GM19397 (cell line): ENCODE results near the gene ANO9.

Experiments used
- ATAC-seq: cut with Tn5 transposase; IDR thresholded peaks from one replicate; pipeline ENCODE4 v1.9.1; 2021; ENCODE audit warnings: mild to moderate bottlenecking, moderate library complexity; ENCODE audit not compliant: unreplicated experiment

Gene ANO9

DNA sequence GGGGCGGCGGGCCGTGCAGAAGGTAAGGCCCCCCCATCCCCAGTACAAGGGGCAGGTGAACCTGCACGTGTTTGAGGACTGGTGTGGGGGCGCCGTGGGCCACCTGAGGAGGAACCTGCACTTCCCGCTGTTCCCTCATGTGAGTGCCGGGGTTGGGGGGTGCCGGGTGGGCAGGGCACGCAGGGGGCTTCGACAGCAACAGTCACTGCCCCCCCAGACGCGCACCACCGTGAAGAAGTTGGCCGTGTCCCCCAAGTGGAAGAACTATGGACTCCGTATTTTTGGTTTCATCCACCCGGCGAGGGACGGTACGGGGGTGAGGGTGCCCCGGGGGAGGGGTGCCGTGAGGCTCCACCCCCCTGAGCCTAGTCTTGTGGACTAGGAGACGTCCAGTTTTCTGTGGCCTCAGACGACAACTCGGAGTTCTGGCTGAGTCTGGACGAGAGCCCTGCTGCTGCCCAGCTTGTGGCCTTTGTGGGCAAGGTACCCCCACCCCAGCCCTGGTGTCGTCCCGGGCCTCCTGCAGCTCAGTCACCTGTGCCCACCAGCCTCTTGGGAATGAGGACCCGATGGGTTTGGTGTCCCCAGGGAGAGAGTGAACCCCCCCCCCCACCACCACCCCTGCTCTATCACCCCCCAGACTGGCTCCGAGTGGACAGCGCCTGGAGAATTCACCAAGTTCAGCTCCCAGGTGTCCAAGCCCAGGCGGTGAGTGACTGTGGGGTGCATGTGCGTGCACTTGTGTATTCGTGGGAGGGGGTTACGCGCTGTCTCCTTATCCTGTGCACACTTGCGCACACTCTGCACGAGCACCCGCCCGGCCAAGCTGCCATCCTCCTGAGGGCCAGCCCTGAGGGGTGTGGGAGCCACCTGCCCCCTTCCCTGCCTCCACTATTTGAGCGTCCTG, 68.7 kb downstream of the ANO9 start:
- ATAC-seq: no peak

DNA sequence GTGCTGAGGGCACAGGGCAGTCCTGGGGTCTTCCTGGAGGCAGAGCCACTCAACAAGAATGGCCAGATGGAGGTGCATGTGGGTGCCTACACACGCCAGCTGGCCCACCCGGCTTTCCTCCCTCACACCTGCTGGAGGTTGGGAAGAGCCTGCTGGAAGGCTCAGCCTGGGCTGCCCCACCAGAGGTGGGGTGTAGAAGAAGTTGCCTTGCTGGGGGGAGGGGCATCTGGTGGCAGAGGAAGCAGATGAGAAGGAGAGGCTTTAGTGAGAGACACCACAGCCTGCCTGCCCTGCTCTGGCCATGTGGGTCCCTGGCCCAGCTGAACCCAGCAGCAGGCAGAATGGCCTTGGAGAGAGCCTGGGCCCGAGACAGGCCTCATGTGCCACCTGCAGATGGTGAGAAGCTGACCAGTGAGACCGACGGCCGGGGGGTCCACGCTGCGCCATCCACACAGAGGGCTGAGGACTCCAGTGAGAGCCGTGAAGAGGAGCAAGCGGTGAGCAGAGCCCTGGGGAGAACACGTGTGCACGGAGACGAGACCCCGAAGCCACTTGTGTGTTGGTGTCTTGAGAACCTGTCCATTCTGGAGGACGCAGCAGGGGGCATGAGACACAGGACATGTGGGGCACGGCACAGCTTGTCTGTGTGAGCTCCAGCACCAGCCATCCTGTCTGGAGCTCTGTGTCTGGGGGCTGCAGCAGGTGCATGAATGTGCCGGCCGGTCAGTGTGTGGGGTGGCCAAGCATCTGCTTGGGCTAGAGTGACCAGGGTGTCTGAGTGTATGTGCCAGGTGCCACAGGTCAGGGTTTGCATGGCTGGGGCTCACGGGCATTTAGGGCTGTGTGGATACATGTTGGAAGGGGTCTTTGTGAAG, 69.9 kb downstream of the ANO9 start:
- ATAC-seq: no peak

DNA sequence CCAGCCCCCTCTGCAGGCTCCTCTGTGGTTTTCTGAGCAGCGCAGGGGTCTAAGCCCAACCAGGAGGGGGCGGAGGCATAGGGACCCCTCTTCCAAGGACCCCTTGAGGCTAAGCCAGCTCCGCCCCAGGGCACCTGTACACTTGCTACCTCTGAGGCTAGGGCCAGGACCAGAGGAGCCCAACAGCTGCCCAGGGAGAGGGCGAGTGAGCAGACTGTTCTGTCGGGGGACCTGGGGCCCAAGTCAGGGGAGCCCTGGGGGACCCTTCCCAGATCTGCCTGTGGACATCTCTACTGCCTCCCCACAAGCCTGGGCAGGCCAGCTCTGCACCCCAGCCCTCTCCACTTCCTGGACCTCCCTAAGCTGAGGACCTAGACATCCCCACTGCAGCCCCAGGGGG, 70.8 kb downstream of the ANO9 start:
- ATAC-seq: no peak

DNA sequence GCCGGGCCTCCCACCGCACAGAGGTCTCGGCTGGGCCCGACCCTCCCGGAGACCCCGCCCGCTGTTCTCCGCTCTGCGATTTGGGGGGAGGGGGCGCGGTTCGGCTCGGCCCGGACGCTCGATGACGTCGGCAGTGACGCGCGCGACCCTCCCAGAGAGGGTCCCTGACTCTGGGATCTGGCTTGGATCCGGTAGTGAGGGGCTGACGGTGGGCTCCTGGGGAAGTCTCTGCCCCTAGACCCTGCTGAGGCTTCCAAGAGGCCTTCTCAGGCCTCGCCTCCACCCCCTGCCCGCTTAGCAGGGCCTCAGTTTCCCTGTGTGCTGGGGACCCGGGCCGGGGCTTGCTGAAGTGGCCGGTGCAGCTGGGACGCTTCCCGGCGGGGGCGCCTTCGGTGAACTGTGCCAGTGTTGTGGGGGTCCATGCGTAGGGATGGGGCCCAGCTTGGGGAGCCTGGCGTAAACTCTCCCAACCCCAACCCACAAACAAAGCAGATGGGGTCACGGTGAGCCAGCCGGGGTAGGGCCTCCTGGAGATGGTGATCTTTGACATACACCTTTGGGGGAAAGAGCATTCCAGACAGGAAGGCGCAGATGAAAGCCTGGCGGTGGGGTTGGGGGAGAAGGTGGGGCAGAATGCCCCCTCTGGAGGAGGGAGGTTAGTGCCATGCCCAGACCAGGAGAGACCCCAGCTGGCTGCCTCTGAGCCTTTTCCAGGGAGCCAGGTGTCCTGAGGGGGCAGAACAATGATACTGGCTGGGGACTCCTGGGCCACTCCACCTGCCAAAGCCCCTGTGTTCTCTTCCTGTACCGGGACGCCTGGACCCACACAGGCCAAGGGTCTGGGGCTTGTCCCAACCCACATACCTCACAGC, 71.5 kb downstream of the ANO9 start:
- no peak for ATAC-seq

DNA sequence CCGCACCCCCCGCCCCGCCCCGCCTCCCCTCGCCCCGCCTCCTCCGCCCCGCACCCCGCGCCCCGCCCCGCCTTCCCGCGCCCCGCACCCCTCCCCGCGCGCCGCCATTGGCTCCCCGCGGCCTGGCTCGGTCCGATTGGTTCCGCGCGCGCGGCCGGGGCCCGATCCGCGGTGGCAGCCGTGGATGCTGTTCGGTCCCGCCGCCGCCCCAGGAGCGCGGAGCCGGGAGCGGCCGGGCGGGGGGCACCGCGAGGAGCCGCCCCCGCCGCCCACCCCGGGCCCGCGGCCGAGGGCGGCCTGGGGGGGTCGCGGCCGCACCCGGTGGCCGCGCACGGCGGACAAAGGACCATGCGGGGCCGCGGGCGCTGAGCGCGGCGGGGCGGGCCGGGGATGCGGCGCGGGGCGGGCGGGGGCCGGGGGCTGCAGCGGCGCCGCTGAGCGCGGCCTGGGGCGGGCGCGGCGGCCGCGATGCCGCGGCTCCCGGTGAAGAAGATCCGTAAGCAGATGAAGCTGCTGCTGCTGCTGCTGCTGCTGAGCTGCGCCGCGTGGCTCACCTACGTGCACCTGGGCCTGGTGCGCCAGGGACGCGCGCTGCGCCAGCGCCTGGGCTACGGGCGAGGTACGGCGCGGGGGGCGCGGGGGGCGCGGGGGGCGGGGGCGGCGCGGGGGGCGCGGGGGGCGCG, 72.3 kb downstream of the ANO9 start, which contains the start of gene B4GALNT4:
B4GALNT4 (plus strand) TSS at position 164 of the 683 bp plus-strand sequence; CDS start at position 469, 305 bp downstream.
- no peak for ATAC-seq

DNA sequence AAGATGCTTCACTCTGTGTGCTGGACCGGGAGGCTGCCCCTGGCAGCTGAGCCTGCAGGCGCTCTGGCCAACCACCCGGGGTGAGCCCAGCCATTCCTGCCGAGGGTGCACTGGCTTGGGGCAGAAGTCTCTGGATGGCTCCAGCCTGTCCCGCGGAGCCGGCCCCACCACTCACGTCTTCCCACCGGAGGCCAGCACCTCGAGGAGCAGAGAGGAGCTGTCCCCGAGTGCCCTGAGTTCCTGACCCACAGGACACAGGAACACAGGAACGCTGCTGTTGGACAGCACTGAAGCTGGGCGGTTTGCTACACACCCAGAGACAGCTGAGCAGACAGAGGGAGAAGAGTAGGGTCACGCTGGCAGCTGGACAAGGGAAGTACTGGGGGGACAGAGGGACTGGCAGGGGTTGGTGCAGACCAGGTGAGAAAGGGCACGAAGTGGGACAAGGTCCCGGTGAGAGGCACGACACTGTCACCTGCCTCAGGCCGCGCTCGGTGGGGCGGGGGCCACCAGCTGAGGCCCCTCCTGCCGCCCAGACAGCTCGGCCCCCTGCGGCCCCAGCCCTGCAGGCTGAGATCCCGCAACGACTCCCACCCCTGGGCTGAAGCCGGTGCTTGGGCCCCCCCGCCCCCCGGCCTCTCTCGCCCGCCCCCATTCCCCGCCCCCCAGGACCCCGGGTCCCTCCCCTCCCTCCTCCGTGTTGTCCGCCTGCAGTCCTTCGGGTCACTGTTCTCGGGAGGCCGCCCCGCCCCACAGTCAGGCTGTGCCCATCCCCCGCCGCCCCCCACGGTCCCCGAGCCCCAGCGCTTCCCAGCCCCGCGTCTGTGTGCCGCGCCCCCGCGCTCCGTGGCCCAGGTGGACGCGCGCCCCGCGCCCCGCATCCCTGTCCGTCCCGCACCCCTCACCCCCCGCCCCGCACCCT, 73.1 kb downstream of the ANO9 start:
- no peak for ATAC-seq

DNA sequence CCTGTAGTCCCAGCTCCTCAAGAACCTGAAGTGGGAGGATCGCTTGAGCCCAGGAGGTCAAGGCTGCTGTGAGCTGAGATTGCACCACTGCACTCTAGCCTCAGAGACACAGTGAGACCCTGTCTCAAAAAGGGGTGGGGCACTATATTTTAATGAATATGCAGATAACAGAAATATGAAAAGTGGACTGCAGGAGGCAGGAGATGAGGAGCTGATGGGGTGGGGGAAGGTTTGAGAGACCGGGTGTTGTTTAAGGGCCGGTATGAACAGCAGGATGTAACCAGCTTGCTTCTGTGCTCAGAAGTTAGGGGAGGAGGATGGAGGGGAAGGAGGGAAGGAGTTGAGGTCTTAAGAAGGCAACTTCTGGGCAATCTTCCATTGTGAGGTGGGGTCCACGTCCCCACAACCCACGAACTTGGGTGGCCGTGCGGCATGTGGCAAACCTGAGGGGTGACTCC, 73.8 kb downstream of the ANO9 start:
- ATAC-seq: no peak
